HEK293T (cell line): ENCODE data around the gene MAGIX.

ENCODE experiments used
- FOXK2 ChIP-seq: fragments of 450-650 bp; IDR thresholded peaks from 2 replicates; pipeline ENCODE4 v1.6.1; 2016; ENCODE audit warnings: mild to moderate bottlenecking
- LEF1 ChIP-seq: fragments of 450-650 bp; IDR thresholded peaks from 2 replicates; pipeline ENCODE4 v1.6.1; 2017; ENCODE audit warnings: mild to moderate bottlenecking, borderline replicate concordance
- SP1 ChIP-seq: fragments of 450-650 bp; IDR thresholded peaks from 2 replicates; pipeline ENCODE4 v1.6.1; 2017

- TF ChIP-seq SP1 (no peak), LEF1 (no peak), FOXK2 (no peak)
Measured at GRCh38 chrX:49192722-49193328, 30.3 kb downstream of the MAGIX start.
